ENCODE data around the gene TMEM273. TPM values are rescaled to one million over a fixed set of nuclear protein-coding genes. Genes with fewer than 3 reads are reported as not detected.

TMEM273 gene
- total RNA-seq, 2 donors from 2014 or later, result 1.1 to 13.0 TPM

- no peak overlapping the region for H3K4me3 ChIP-seq
- intact Hi-C loops (cut with DNase I), result loop anchor here (2.0 to 10.0 kb wide), 2 partner anchors 178 to 496 kb away; no protein-coding TSS in a partner anchor
- WGBS, result 94% methylated on average over 5 of the region's 5 CpGs
- H3K4me1 ChIP-seq (replicated peaks), result no peaks in the 10 kb centered on the region
- H3K27ac ChIP-seq, result no peak overlapping the region
- TF ChIP-seq POLR2A (IDR thresholded peaks at IDR 0.05) (no peak), CTCF (IDR thresholded peaks at IDR 0.05) (no peak), POLR2AphosphoS5 (IDR thresholded peaks at IDR 0.05) (no peak)
- H3K27me3 ChIP-seq (replicated peaks; ENCODE audit: insufficient read depth), result no peaks in the 10 kb centered on the region
- no peaks in the 10 kb centered on the region for H3K36me3 ChIP-seq
- DNase-seq (ENCODE audit: low spot score), result no peak
- H3K9me3 ChIP-seq, result no peaks in the 10 kb centered on the region
Observed at GRCh38 chr10:49160814-49161213, 27.4 kb downstream of the TMEM273 start.

GRCh38 chr10:49160110-49160509 lies 28.1 kb downstream of the TMEM273 start:
- intact Hi-C loops (cut with DNase I), result loop anchor here (2.0 to 10.0 kb wide), 2 partner anchors 177 to 495 kb away; no protein-coding TSS in a partner anchor

GRCh38 chr10:49158915-49159314 lies 29.3 kb downstream of the TMEM273 start:
- Histone ChIP-seq H3K4me1 (replicated peaks) (no peaks in the 10 kb centered on the region), H3K36me3 (no peaks in the 10 kb centered on the region), H3K9me3 (no peaks in the 10 kb centered on the region), H3K27ac (no peak overlapping the region), H3K4me3 (no peak overlapping the region), H3K27me3 (replicated peaks; ENCODE audit: insufficient read depth) (no peaks in the 10 kb centered on the region)
- WGBS, result 26% methylated on average over 3 of the region's 3 CpGs
- TF ChIP-seq POLR2A (IDR thresholded peaks at IDR 0.05) (no peak), CTCF (IDR thresholded peaks at IDR 0.05) (no peak), POLR2AphosphoS5 (IDR thresholded peaks at IDR 0.05) (no peak)
- no peak for DNase-seq (ENCODE audit: low spot score)
- intact Hi-C loops (cut with DNase I), result no loop called here

More at GRCh38 chr10:49160110-49160509, 28.1 kb downstream of the TMEM273 start:
- Histone ChIP-seq H3K4me3 (no peak overlapping the region), H3K4me1 (replicated peaks) (no peaks in the 10 kb centered on the region), H3K27me3 (replicated peaks; ENCODE audit: insufficient read depth) (no peaks in the 10 kb centered on the region), H3K36me3 (no peaks in the 10 kb centered on the region), H3K9me3 (no peaks in the 10 kb centered on the region), H3K27ac (no peak overlapping the region)
- no peak for DNase-seq (ENCODE audit: low spot score)
- WGBS, result 93% methylated on average over 5 of the region's 5 CpGs
- TF ChIP-seq POLR2A (IDR thresholded peaks at IDR 0.05) (no peak), CTCF (IDR thresholded peaks at IDR 0.05) (no peak)

GRCh38 chr10:49158404-49158803 lies 29.8 kb downstream of the TMEM273 start:
- TF ChIP-seq POLR2A (IDR thresholded peaks at IDR 0.05) (no peak), CTCF (IDR thresholded peaks at IDR 0.05) (no peak), POLR2AphosphoS5 (IDR thresholded peaks at IDR 0.05) (no peak)
- H3K27me3 ChIP-seq (replicated peaks; ENCODE audit: insufficient read depth), result no peaks in the 10 kb centered on the region
- no peaks in the 10 kb centered on the region for H3K36me3 ChIP-seq
- no peaks in the 10 kb centered on the region for H3K4me1 ChIP-seq (replicated peaks)
- intact Hi-C loops (cut with DNase I), result no loop called here
- H3K4me3 ChIP-seq, result no peak overlapping the region
- DNase-seq (ENCODE audit: low spot score), result no peak
- no peaks in the 10 kb centered on the region for H3K9me3 ChIP-seq
- no peak overlapping the region for H3K27ac ChIP-seq
- 67% methylated on average over 7 of the region's 7 CpGs for WGBS

- no peaks in the 10 kb centered on the region for H3K9me3 ChIP-seq
- TF ChIP-seq POLR2AphosphoS5 (IDR thresholded peaks at IDR 0.05) (no peak), CTCF (IDR thresholded peaks at IDR 0.05) (no peak), POLR2A (IDR thresholded peaks at IDR 0.05) (no peak)
- no peaks in the 10 kb centered on the region for H3K27me3 ChIP-seq (replicated peaks; ENCODE audit: insufficient read depth)
- H3K4me3 ChIP-seq, result no peak overlapping the region
- H3K27ac ChIP-seq, result no peak overlapping the region
- no peak for DNase-seq (ENCODE audit: low spot score)
- intact Hi-C loops (cut with DNase I), result no loop called here
- 94% methylated on average over 3 of the region's 3 CpGs for WGBS
- no peaks in the 10 kb centered on the region for H3K36me3 ChIP-seq
- no peaks in the 10 kb centered on the region for H3K4me1 ChIP-seq (replicated peaks)
Observed at GRCh38 chr10:49157229-49157628, 31.0 kb downstream of the TMEM273 start.
